Suprapubic skin (tissue), 4 donors: Measurements from ENCODE around the gene NBAS. TPM values are rescaled to one million over a fixed set of nuclear protein-coding genes. Genes with fewer than 3 reads are reported as not detected.

Experiments
- DNase-seq, 2 donors: peaks; one replicate each; pipeline ENCODE4 v3.0.0-alpha.2; 2019; ENCODE audit warnings: low spot score in 2 of 2
- H3K27ac ChIP-seq: fragments of 200-600 bp; sonication (generic); one replicate; pipeline ENCODE4 v1.5.1; 2019
- H3K27me3 ChIP-seq: fragments of 200-600 bp; sonication (generic); one replicate; pipeline ENCODE4 v1.5.1; 2019
- H3K36me3 ChIP-seq: fragments of 200-600 bp; sonication (generic); one replicate; pipeline ENCODE4 v1.5.1; 2019
- H3K4me1 ChIP-seq: fragments of 200-600 bp; sonication (generic); one replicate; pipeline ENCODE4 v1.5.1; 2019
- H3K4me3 ChIP-seq: fragments of 200-600 bp; sonication (generic); one replicate; pipeline ENCODE4 v1.5.1; 2019; ENCODE audit warnings: mild to moderate bottlenecking
- H3K9me3 ChIP-seq: fragments of 200-600 bp; sonication (generic); one replicate; pipeline ENCODE4 v1.5.1; 2019
- CTCF ChIP-seq, 2 donors: fragments of 200-600 bp in 1 of 2; fragments of 450-650 bp in 1 of 2; sonication (generic) in 1 of 2; IDR thresholded peaks; one replicate each; pipeline ENCODE4 v1.5.1; 2016 to 2019; ENCODE audit warnings: antibody characterized with exemption in 2 of 2, mild to moderate bottlenecking in 1 of 2, moderate library complexity in 1 of 2
- EP300 ChIP-seq: sonication (generic); formaldehyde crosslinking; IDR thresholded peaks from one replicate; pipeline ENCODE4 v1.6.1; 2017; ENCODE audit warnings: antibody characterized with exemption
- POLR2A ChIP-seq, 2 donors: fragments of 450-650 bp; IDR thresholded peaks; one replicate each; pipeline ENCODE4 v1.6.1; 2017; ENCODE audit warnings: antibody characterized with exemption in 2 of 2, mild to moderate bottlenecking in 2 of 2, moderate library complexity in 2 of 2
- POLR2AphosphoS5 ChIP-seq, 3 donors: sonication (generic); formaldehyde crosslinking; IDR thresholded peaks; one replicate each; pipeline ENCODE4 v1.6.1; 2017; ENCODE audit warnings: antibody characterized with exemption in 3 of 3
- WGBS: methylation state at CpG from one replicate; pipeline ENCODE4 v1.1.5; 2018; 5-methylcytosine and 5-hydroxymethylcytosine counted together
- total RNA-seq, 4 donors: library from RNA; depleted of rRNA; stranded (reverse); fragments of >200 nt; gene quantifications; one replicate each; pipeline ENCODE4 v1.1.0, GENCODE V29; 2016

NBAS gene
- total RNA-seq, 4 donors from 2014 or later, result 44.4 to 48.4 (median 45.6) TPM

GRCh38 chr2:15226661-15227060, 334.5 kb downstream of the NBAS start:
- Histone ChIP-seq H3K27ac (no peak overlapping the region), H3K36me3 (peaks cover 14% of the 10 kb centered on the region), H3K27me3 (no peaks in the 10 kb centered on the region), H3K4me3 (no peak overlapping the region), H3K4me1 (no peaks in the 10 kb centered on the region), H3K9me3 (no peaks in the 10 kb centered on the region)
- 58% methylated on average over 2 of the region's 2 CpGs for WGBS
- no peak for TF ChIP-seq EP300
- no peak for TF ChIP-seq POLR2AphosphoS5 (IDR thresholded peaks at IDR 0.05)
- no peak for TF ChIP-seq CTCF (IDR thresholded peaks at IDR 0.05)
- no peak for TF ChIP-seq POLR2A (IDR thresholded peaks at IDR 0.05)
- no peak for DNase-seq

GRCh38 chr2:15225131-15225530, 336.0 kb downstream of the NBAS start:
- DNase-seq, result no peak
- Histone ChIP-seq H3K9me3 (no peaks in the 10 kb centered on the region), H3K27me3 (no peaks in the 10 kb centered on the region), H3K27ac (no peak overlapping the region), H3K4me3 (no peak overlapping the region), H3K36me3 (peaks cover 6% of the 10 kb centered on the region), H3K4me1 (no peaks in the 10 kb centered on the region)
- 97% methylated on average over 4 of the region's 4 CpGs for WGBS
- TF ChIP-seq EP300 (no peak), POLR2AphosphoS5 (IDR thresholded peaks at IDR 0.05) (no peak), CTCF (IDR thresholded peaks at IDR 0.05) (no peak), POLR2A (IDR thresholded peaks at IDR 0.05) (no peak)

GRCh38 chr2:15224641-15225040, 336.5 kb downstream of the NBAS start:
- Histone ChIP-seq H3K4me3 (no peak overlapping the region), H3K9me3 (no peaks in the 10 kb centered on the region), H3K36me3 (peaks cover 6% of the 10 kb centered on the region), H3K4me1 (no peaks in the 10 kb centered on the region), H3K27ac (no peak overlapping the region), H3K27me3 (no peaks in the 10 kb centered on the region)
- no peak for DNase-seq
- no peak for TF ChIP-seq POLR2A (IDR thresholded peaks at IDR 0.05)
- TF ChIP-seq EP300, result no peak
- no peak for TF ChIP-seq POLR2AphosphoS5 (IDR thresholded peaks at IDR 0.05)
- no peak for TF ChIP-seq CTCF (IDR thresholded peaks at IDR 0.05)
- WGBS, result 91% methylated on average over 6 of the region's 6 CpGs

GRCh38 chr2:15223887-15224286, 337.2 kb downstream of the NBAS start:
- H3K27me3 ChIP-seq, result no peaks in the 10 kb centered on the region
- no peak overlapping the region for H3K27ac ChIP-seq
- peaks cover 6% of the 10 kb centered on the region for H3K36me3 ChIP-seq
- WGBS, result 71% methylated on average over 3 of the region's 3 CpGs
- no peak for DNase-seq
- H3K4me1 ChIP-seq, result no peaks in the 10 kb centered on the region
- TF ChIP-seq CTCF (IDR thresholded peaks at IDR 0.05) (no peak), POLR2AphosphoS5 (IDR thresholded peaks at IDR 0.05) (no peak), EP300 (no peak), POLR2A (IDR thresholded peaks at IDR 0.05) (no peak)
- H3K4me3 ChIP-seq, result no peak overlapping the region
- H3K9me3 ChIP-seq, result no peaks in the 10 kb centered on the region

- H3K36me3 ChIP-seq, result peaks cover 9% of the 10 kb centered on the region
- H3K27ac ChIP-seq, result no peak overlapping the region
- DNase-seq, result no peak
- WGBS, result 83% methylated on average over 3 of the region's 3 CpGs
- no peaks in the 10 kb centered on the region for H3K27me3 ChIP-seq
- no peaks in the 10 kb centered on the region for H3K9me3 ChIP-seq
- H3K4me1 ChIP-seq, result no peaks in the 10 kb centered on the region
- TF ChIP-seq CTCF (IDR thresholded peaks at IDR 0.05) (no peak), EP300 (no peak), POLR2A (IDR thresholded peaks at IDR 0.05) (no peak), POLR2AphosphoS5 (IDR thresholded peaks at IDR 0.05) (no peak)
- H3K4me3 ChIP-seq, result no peak overlapping the region
Measured at GRCh38 chr2:15222856-15223255, 338.3 kb downstream of the NBAS start.
